GM12878 (cell line): Measurements from ENCODE around the gene ZNF813. TPM values are rescaled to one million over a fixed set of nuclear protein-coding genes. Genes with fewer than 3 reads are reported as not detected.

ENCODE experiments used
- ATAC-seq: fragments of 200-7000 bp; cut with Tn5 transposase; 3 replicates; pipeline ENCODE4 v1.9.1; 2020; ENCODE audit warnings: mild to moderate bottlenecking, moderate library complexity
- BruUV-seq: library from RNA; stranded (reverse); fragments of 400-500 nt; replicated peaks from 2 replicates; lab custom pipeline; 2021; lab: Mats Ljungman, UMichigan
- CTCF ChIA-PET: fragments of 300-600 bp; sonication (Branson Sonifier 250); formaldehyde crosslinking; extraction: SDS; loops from one replicate; lab custom pipeline; 2021; ENCODE audit warnings: inconsistent platforms; lab: Yijun Ruan, JAX
- POLR2A ChIA-PET: fragments of 350-600 bp; formaldehyde crosslinking; extraction: SDS; loops from one replicate; lab custom pipeline; 2021; ENCODE audit warnings: inconsistent platforms; lab: Charles Lee
- RAD21 ChIA-PET: fragments of 300-600 bp; sonication (Branson Sonifier 250); formaldehyde crosslinking; loops from one replicate; lab custom pipeline; 2023; ENCODE audit warnings: antibody characterized with exemption; ENCODE audit not compliant: unreplicated experiment; lab: Charles Lee
- SMC1A ChIA-PET: fragments of 300-600 bp; sonication (Branson Sonifier 250); formaldehyde crosslinking; loops from one replicate; lab custom pipeline; 2023; ENCODE audit not compliant: unreplicated experiment, uncharacterized antibody; lab: Charles Lee
- DNase-seq: peaks from one replicate; pipeline ENCODE4 v3.0.0-alpha.2; 2011; ENCODE audit warnings: low read depth, low spot score
- FAIRE-seq: peaks from 3 replicates; lab custom pipeline; 2011; peaks lifted over from hg19 to GRCh38; lab: Jason Lieb, UNC
- H2AFZ ChIP-seq: 2 replicates; pipeline ENCODE4 v1.6.0; 2011; ENCODE audit warnings: low read depth, low read length, control low read depth; ENCODE audit not compliant: control insufficient read depth
- H3K27ac ChIP-seq: 2 replicates; pipeline ENCODE4 v1.5.1; 2011; ENCODE audit warnings: control low read depth; ENCODE audit not compliant: control insufficient read depth, insufficient read depth
- H3K27me3 ChIP-seq, 2 experiments: replicated peaks in 1 of 2; 2 replicates each; pipeline versions ENCODE4 v1.6.0 to v1.6.1; 2011; ENCODE audit warnings: low read length in 1 of 2; ENCODE audit not compliant: control insufficient read depth in 2 of 2, insufficient read depth in 2 of 2
- H3K36me3 ChIP-seq, 2 experiments: 2 replicates each; pipeline ENCODE4 v1.5.1; 2011; ENCODE audit warnings: low read length in 1 of 2; ENCODE audit not compliant: control insufficient read depth in 2 of 2, insufficient read depth in 2 of 2
- H3K4me1 ChIP-seq: 2 replicates; pipeline ENCODE4 v1.6.1; 2011; ENCODE audit warnings: mild to moderate bottlenecking, low read length, moderate library complexity, mixed read lengths; ENCODE audit not compliant: control insufficient read depth, insufficient read depth
- H3K4me2 ChIP-seq: 2 replicates; pipeline ENCODE4 v1.6.0; 2011; ENCODE audit warnings: control low read depth; ENCODE audit not compliant: control insufficient read depth, insufficient read depth
- H3K4me3 ChIP-seq: fragments of 200-600 bp; sonication (generic); 2 replicates; pipeline ENCODE4 v1.5.1; 2016
- H3K79me2 ChIP-seq: 2 replicates; pipeline ENCODE4 v1.6.0; 2011; ENCODE audit warnings: low read length; ENCODE audit not compliant: control insufficient read depth, insufficient read depth
- H3K9ac ChIP-seq: 2 replicates; pipeline ENCODE4 v1.8.0; 2011; ENCODE audit warnings: low read length, control low read depth, mixed read lengths; ENCODE audit not compliant: control insufficient read depth, insufficient read depth
- H3K9me3 ChIP-seq: replicated peaks from 3 replicates; pipeline ENCODE4 v1.5.1; 2011; ENCODE audit warnings: mild to moderate bottlenecking, low read length; ENCODE audit not compliant: control insufficient read depth, insufficient read depth
- H4K20me1 ChIP-seq: 2 replicates; pipeline ENCODE4 v1.6.0; 2011; ENCODE audit not compliant: control insufficient read depth, insufficient read depth
- ATF3 ChIP-seq: IDR thresholded peaks from 2 replicates; pipeline ENCODE4 v1.6.1; 2011; ENCODE audit warnings: low read depth, mild to moderate bottlenecking, low read length, moderate library complexity, borderline replicate concordance; ENCODE audit errors: extremely low read depth
- CEBPB ChIP-seq, 2 experiments: fragments of 150-350 bp in 1 of 2; IDR thresholded peaks; 2 replicates each; pipeline ENCODE4 v1.6.1; 2012 to 2014; ENCODE audit warnings: low read depth in 2 of 2, low read length in 2 of 2, borderline replicate concordance in 1 of 2, inconsistent platforms in 1 of 2
- FOS ChIP-seq: IDR thresholded peaks from 3 replicates; pipeline ENCODE4 v1.6.1; 2011; ENCODE audit warnings: borderline replicate concordance; ENCODE audit not compliant: insufficient read length; ENCODE audit errors: extremely low read depth
- NFXL1 ChIP-seq: fragments of 450-650 bp; IDR thresholded peaks from 2 replicates; pipeline ENCODE4 v1.6.1; 2017; ENCODE audit warnings: antibody characterized with exemption, mild to moderate bottlenecking, borderline replicate concordance
- PBX3 ChIP-seq: IDR thresholded peaks from 2 replicates; pipeline ENCODE4 v1.6.1; 2011; ENCODE audit warnings: mild to moderate bottlenecking, low read depth, low read length, moderate library complexity; ENCODE audit not compliant: insufficient replicate concordance
- ZNF622 ChIP-seq: fragments of 450-650 bp; IDR thresholded peaks from 2 replicates; pipeline ENCODE4 v1.6.1; 2017; ENCODE audit warnings: mild to moderate bottlenecking, inconsistent platforms
- WGBS: methylation state at CpG from one replicate; pipeline ENCODE4 v1.1.6; 2016; ENCODE audit warnings: low lambda C conversion rate; ENCODE audit not compliant: insufficient replicate concordance, insufficient coverage; ENCODE audit errors: missing lambda C conversion rate; 5-methylcytosine and 5-hydroxymethylcytosine counted together
- in situ Hi-C: fragments of 300-500 bp; cut with MboI; formaldehyde crosslinking; loops from 9 replicates; pipeline ENCODE4 v1.14.3; 2018; ENCODE audit warnings: mixed read lengths
- intact Hi-C: fragments of 100-400 bp; cut with micrococcal nuclease; formaldehyde crosslinking; loops from one replicate; pipeline ENCODE4 v1.14.2; 2022; ENCODE audit not compliant: unreplicated experiment
- polyA plus RNA-seq, 11 experiments: library from polyadenylated mRNA; depleted of rRNA in 4 of 11; unstranded in 6 of 11; stranded (reverse) in 5 of 11; fragments of >200 nt; fragmentation: Nextera tagmentation in 4 of 11; fragmentation: Illumina TruSeq in 1 of 11; extraction: Ambion mirVana in 4 of 11; extraction: Trizol in 1 of 11; gene quantifications; 1 replicate in 1 of 11; 2 replicates in 10 of 11; pipeline versions ENCODE4 v1.2.1 to v1.2.3, GENCODE V29; 2011 to 2016; ENCODE audit warnings: inconsistent platforms in 2 of 11, missing spikeins in 2 of 11, low read depth in 1 of 11
- total RNA-seq, 4 experiments: library from RNA; depleted of rRNA in 3 of 4; stranded (reverse); fragments of >200 nt in 3 of 4; fragmentation: Illumina TruSeq in 1 of 4; extraction: Trizol in 1 of 4; gene quantifications; 2 replicates each; pipeline versions ENCODE4 v1.2.1 to v1.2.3, GENCODE V29; 2013 to 2021

The ZNF813 gene
- total and polyA plus RNA-seq, 10 of the 15 experiments (the other 5 are each of a cell fraction or from before 2014, with no cell fraction given), result 0.27 to 4.8 (median 2.6) TPM

GRCh38 chr19:53462861-53463260, 4.7 kb upstream of the ZNF813 start:
- no TSS peak for BruUV-seq
- ChIA-PET POLR2A (no interaction called here), SMC1A (no interaction called here), CTCF (no interaction called here), RAD21 (no interaction called here)
- in situ Hi-C loops, result no loop called here
- ATAC-seq (no peak), DNase-seq (no peak), FAIRE-seq (no peak)
- H3K27me3 ChIP-seq, result no peaks in the 10 kb centered on the region
- no peaks in the 10 kb centered on the region for H3K36me3 ChIP-seq
- H3K4me2 ChIP-seq, result no peak overlapping the region
- no peak overlapping the region for H2AFZ ChIP-seq
- no peaks in the 10 kb centered on the region for H3K4me1 ChIP-seq
- H4K20me1 ChIP-seq, result no peaks in the 10 kb centered on the region
- no peak overlapping the region for H3K27ac ChIP-seq
- intact Hi-C loops, result no loop called here
- 82% methylated on average over 14 of the region's 14 CpGs for whole genome bisulfite sequencing
- no peak for TF ChIP-seq FOS
- no peak for TF ChIP-seq ATF3
- no peak for TF ChIP-seq NFXL1
- no peak for TF ChIP-seq ZNF622
- TF ChIP-seq CEBPB (IDR thresholded peaks at IDR 0.05; ENCODE audit: borderline replicate concordance in 1 of 2, low read depth in 2 of 2, low read length in 2 of 2), result no peak
- TF ChIP-seq PBX3, result no peak
- no peak overlapping the region for H3K4me3 ChIP-seq
- peaks cover 1% of the 10 kb centered on the region; the same call in 1 of the 2 replicates for H3K79me2 ChIP-seq
- no peak overlapping the region for H3K9ac ChIP-seq
- no peaks in the 10 kb centered on the region; the same call in 1 of the 3 replicates for H3K9me3 ChIP-seq
